OCI-LY1 (cell line): ENCODE results near the gene MYO5C.

Experiments used
- CTCF ChIP-seq: fragments of 200-600 bp; sonication (generic), shearing (Covaris generic); IDR thresholded peaks from 2 replicates; pipeline ENCODE4 v1.5.1; 2017; ENCODE audit warnings: mild to moderate bottlenecking, antibody characterized with exemption, low read length, moderate library complexity, mixed read lengths
- EZH2 ChIP-seq: fragments of 200-600 bp; sonication (generic), shearing (Covaris generic); IDR thresholded peaks from 2 replicates; pipeline ENCODE4 v1.8.0; 2017; ENCODE audit warnings: borderline replicate concordance, mixed run types, mild to moderate bottlenecking, antibody characterized with exemption, low read length, moderate library complexity, mixed read lengths

DNA sequence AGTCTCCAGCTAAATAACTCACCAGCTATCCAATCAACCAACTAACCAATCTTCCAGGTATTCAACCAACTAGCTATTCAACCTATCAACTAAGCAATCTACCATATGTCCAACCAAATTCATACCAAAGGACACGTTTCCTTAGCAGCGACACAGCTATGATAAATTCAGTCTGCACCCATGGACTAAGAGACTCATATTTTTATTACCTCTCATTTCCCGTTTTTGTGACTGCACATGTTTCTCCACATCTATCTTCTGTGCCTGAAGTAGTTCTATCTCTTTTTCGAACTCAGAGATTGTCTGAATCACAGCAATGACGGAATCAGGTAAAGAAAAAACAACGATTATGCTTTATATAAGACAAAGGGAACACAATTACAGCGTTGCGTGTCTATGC is 70.4 kb downstream of the MYO5C start:
- TF ChIP-seq CTCF = no peak
- no peak for TF ChIP-seq EZH2
